A549 (cell line): Measurements from ENCODE around the gene PRF1.

Experiments used
- CTCF ChIP-seq: fragments of >200 bp; sonication (Bioruptor Twin); formaldehyde crosslinking; IDR thresholded peaks from 3 replicates; pipeline ENCODE4 v1.5.1; 2016
- POLR2A ChIP-seq: IDR thresholded peaks from 2 replicates; pipeline ENCODE4 v1.6.1; 2012; ENCODE audit warnings: mild to moderate bottlenecking, low read length
- REST ChIP-seq: fragments of 200-600 bp; sonication (generic); IDR thresholded peaks from 2 replicates; pipeline ENCODE4 v1.6.1; 2016; ENCODE audit warnings: antibody characterized with exemption, mild to moderate bottlenecking, moderate library complexity
- RNF2 ChIP-seq: fragments of 200-600 bp; sonication (generic); IDR thresholded peaks from 2 replicates; pipeline ENCODE4 v1.6.1; 2016; ENCODE audit warnings: low read depth, mild to moderate bottlenecking, antibody characterized with exemption, moderate library complexity, borderline replicate concordance

DNA sequence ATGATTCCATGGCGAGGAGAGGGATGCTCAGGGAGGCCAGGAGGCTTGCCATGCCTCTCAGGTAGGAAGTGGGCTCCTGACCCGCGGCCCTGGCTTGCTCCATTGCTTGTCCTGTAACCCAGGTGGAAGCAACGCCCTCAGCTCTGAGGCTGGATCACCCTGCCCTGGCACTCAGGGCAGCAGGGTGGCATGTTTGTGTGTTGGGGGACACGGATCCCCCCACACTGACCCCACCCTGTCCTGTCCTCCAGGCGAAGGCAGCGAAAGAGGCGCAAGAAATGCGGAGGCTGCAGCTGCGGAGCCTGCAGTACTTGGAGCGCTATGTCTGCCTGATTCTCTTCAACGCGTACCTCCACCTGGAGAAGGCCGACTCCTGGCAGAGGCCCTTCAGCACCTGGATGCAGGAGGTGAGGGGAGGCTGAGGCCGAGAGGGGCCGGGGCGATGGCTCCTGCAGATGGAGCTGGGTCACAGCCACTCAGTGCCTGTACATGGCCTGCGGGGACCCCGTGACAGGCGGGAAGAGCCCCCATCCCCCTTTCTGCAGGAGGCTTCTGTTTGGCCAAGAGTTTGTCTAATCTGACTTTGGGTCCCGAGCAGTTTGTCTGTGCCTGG, 38.3 kb downstream of the PRF1 start:
- TF ChIP-seq RNF2 (no peak), CTCF (no peak), REST (no peak), POLR2A (no peak)
